ENCODE results near the gene DISP2.

The DISP2 gene

GRCh38 chr15:40413036-40413435 is 55.0 kb downstream of the DISP2 start:
- DNase-seq (ENCODE audit: low read depth) = no peak
- H3K4me3 ChIP-seq (ENCODE audit: control insufficient read depth, low read depth, low read length) = no peak overlapping the region
- no peak for TF ChIP-seq CTCF (conservative IDR thresholded peaks at IDR 0.05; ENCODE audit: control insufficient read depth, insufficient read depth, low read depth, low read length)

- no peak for TF ChIP-seq CTCF (conservative IDR thresholded peaks at IDR 0.05; ENCODE audit: control insufficient read depth, insufficient read depth, low read depth, low read length)
- no peak overlapping the region for H3K4me3 ChIP-seq (ENCODE audit: control insufficient read depth, low read depth, low read length)
- no peak for DNase-seq (ENCODE audit: low read depth)
These were observed 56.8 kb downstream of the DISP2 start for GRCh38 chr15:40414816-40415215.

- no peak for DNase-seq (ENCODE audit: low read depth)
- TF ChIP-seq CTCF (conservative IDR thresholded peaks at IDR 0.05; ENCODE audit: control insufficient read depth, insufficient read depth, low read depth, low read length) = no peak
- no peak overlapping the region for H3K4me3 ChIP-seq (ENCODE audit: control insufficient read depth, low read depth, low read length)
These were observed 57.2 kb downstream of the DISP2 start for GRCh38 chr15:40415226-40415625.

DNA sequence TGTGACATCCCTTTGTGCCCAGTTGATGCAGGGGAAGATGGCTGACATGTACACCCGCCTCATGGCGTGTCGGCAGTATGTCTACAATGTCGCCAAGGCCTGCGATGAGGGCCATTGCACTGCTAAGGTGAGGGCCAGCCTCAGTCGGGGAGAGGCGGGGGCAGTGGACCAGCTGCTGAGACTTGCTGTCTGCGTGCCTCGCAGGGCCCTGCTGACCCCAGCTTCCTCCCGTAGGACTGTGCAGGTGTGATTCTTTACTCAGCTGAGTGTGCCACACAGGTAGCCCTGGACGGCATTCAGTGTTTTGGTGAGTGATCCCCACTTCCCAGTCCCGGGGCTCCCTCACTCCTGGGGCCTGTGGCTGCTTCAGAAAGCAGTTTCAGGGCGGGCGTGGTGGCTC is 58.0 kb downstream of the DISP2 start:
- no peak for TF ChIP-seq CTCF (conservative IDR thresholded peaks at IDR 0.05; ENCODE audit: control insufficient read depth, insufficient read depth, low read depth, low read length)
- H3K4me3 ChIP-seq (ENCODE audit: control insufficient read depth, low read depth, low read length) = no peak overlapping the region
- DNase-seq (ENCODE audit: low read depth) = no peak

GRCh38 chr15:40418126-40418525 is 60.1 kb downstream of the DISP2 start:
- no peak for TF ChIP-seq CTCF (conservative IDR thresholded peaks at IDR 0.05; ENCODE audit: control insufficient read depth, insufficient read depth, low read depth, low read length)
- H3K4me3 ChIP-seq (ENCODE audit: control insufficient read depth, low read depth, low read length) = no peak overlapping the region
- no peak for DNase-seq (ENCODE audit: low read depth)

DNA sequence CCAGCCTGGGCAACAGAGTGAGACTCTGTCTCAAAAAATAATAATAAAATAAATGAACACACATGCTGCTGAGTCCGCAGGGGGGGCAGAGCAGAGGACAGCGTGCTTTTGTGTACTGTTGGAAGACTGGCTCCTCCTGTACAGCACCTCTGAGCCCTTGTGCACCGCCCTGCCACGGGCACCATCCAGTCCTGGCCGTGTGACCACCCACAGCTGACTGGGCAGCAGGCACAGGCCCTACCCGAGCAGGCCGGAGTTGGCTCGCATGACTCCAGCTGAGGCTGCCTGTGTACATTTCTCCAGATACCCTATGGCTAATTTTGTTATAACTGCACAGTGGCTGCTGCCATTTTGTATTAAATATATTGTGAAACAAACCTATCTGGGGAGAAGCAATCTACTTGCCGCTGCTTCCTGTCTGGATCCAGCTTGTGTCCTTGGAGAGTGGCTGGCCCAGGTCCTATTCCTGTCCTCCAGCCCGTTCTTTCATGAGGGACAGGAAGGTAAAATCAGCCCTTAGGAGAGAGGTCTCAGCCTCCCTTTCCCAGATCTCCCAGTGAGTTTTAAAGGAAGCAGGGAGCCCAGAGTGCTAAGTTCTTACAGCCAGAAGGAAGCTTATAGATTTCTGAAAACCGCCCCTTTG is 62.2 kb downstream of the DISP2 start:
- H3K4me3 ChIP-seq (ENCODE audit: control insufficient read depth, low read depth, low read length) = no peak overlapping the region
- no peak for DNase-seq (ENCODE audit: low read depth)
- TF ChIP-seq CTCF (conservative IDR thresholded peaks at IDR 0.05; ENCODE audit: control insufficient read depth, insufficient read depth, low read depth, low read length) = no peak

DNA sequence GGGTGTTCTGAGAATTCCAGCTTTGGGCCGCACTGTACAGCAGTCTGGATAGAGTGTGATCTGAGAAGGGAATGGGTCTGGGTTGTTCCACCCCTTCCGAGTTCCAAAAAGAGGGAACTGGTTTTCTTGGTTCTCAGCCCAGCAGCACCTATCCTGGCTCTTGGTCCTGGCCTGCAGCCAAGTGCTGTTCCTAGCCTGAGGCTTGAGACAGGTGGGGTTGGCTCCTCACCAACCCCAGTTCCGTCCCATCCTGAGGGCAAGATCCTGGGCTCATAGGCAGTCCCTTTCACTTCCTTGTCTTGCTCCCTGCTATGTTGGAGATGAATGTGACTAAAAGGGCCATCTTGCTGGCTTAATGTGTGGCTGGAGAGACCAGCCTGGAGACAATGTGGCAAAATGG is 62.8 kb downstream of the DISP2 start:
- DNase-seq (ENCODE audit: low read depth) = no peak
- no peak overlapping the region for H3K4me3 ChIP-seq (ENCODE audit: control insufficient read depth, low read depth, low read length)
- no peak for TF ChIP-seq CTCF (conservative IDR thresholded peaks at IDR 0.05; ENCODE audit: control insufficient read depth, insufficient read depth, low read depth, low read length)
